ENCODE results near the gene ZNF333. TPM values are rescaled to one million over a fixed set of nuclear protein-coding genes. Genes with fewer than 3 reads are reported as not detected.
"Not testable (repeated sequence)": the region's sequence is repeated elsewhere in the genome, so short reads cannot be mapped to it uniquely, and the experiment has no call there.

The ZNF333 gene
- polyA plus RNA-seq, 3 donors, result 17.4 to 29.8 (median 18.2) TPM

- peak in 1 of 11 donors; percentile 8 for DNase-seq (ENCODE audit: extremely low read depth in 1 of 11, low read depth in 9 of 11, low spot score in 4 of 11)
These were observed 69.0 kb downstream of the ZNF333 start for GRCh38 chr19:14758816-14759215.

- no peak for DNase-seq (ENCODE audit: extremely low read depth in 1 of 11, low read depth in 9 of 11, low spot score in 4 of 11)
These were observed 71.8 kb downstream of the ZNF333 start for GRCh38 chr19:14761607-14762006.

- no peak for DNase-seq (ENCODE audit: extremely low read depth in 1 of 11, low read depth in 9 of 11, low spot score in 4 of 11)
These were observed 72.3 kb downstream of the ZNF333 start for GRCh38 chr19:14762111-14762510.

GRCh38 chr19:14763497-14764145 is 73.8 kb downstream of the ZNF333 start:
- DNase-seq (ENCODE audit: extremely low read depth in 1 of 11, low read depth in 9 of 11, low spot score in 4 of 11), result no peak

GRCh38 chr19:14764401-14764800 is 74.6 kb downstream of the ZNF333 start:
- DNase-seq (ENCODE audit: extremely low read depth in 1 of 11, low read depth in 9 of 11, low spot score in 4 of 11), result no peak

- DNase-seq (ENCODE audit: extremely low read depth in 1 of 11, low read depth in 9 of 11, low spot score in 4 of 11), result not testable (repeated sequence)
These were observed 75.6 kb downstream of the ZNF333 start for GRCh38 chr19:14765403-14765802.

- DNase-seq (ENCODE audit: extremely low read depth in 1 of 11, low read depth in 9 of 11, low spot score in 4 of 11), result not testable (repeated sequence)
These were observed 76.0 kb downstream of the ZNF333 start for GRCh38 chr19:14765841-14766240.

GRCh38 chr19:14767466-14767971 is 77.7 kb downstream of the ZNF333 start:
- no peak for DNase-seq (ENCODE audit: extremely low read depth in 1 of 11, low read depth in 9 of 11, low spot score in 4 of 11)

GRCh38 chr19:14768001-14768400 is 78.2 kb downstream of the ZNF333 start:
- no peak for DNase-seq (ENCODE audit: extremely low read depth in 1 of 11, low read depth in 9 of 11, low spot score in 4 of 11)

- no peak for DNase-seq (ENCODE audit: extremely low read depth in 1 of 11, low read depth in 9 of 11, low spot score in 4 of 11)
These were observed 79.4 kb downstream of the ZNF333 start for GRCh38 chr19:14769201-14769600.

GRCh38 chr19:14770136-14770535 is 80.3 kb downstream of the ZNF333 start:
- DNase-seq (ENCODE audit: extremely low read depth in 1 of 11, low read depth in 9 of 11, low spot score in 4 of 11), result no peak

GRCh38 chr19:14770944-14771839 is 81.3 kb downstream of the ZNF333 start:
- no peak for DNase-seq (ENCODE audit: extremely low read depth in 1 of 11, low read depth in 9 of 11, low spot score in 4 of 11)

- no peak for DNase-seq (ENCODE audit: extremely low read depth in 1 of 11, low read depth in 9 of 11, low spot score in 4 of 11)
These were observed 82.6 kb downstream of the ZNF333 start for GRCh38 chr19:14772467-14772866.

- no peak for DNase-seq (ENCODE audit: extremely low read depth in 1 of 11, low read depth in 9 of 11, low spot score in 4 of 11)
These were observed 83.1 kb downstream of the ZNF333 start for GRCh38 chr19:14772995-14773394.

GRCh38 chr19:14773722-14774121 is 83.9 kb downstream of the ZNF333 start:
- not testable (repeated sequence) for DNase-seq (ENCODE audit: extremely low read depth in 1 of 11, low read depth in 9 of 11, low spot score in 4 of 11)

GRCh38 chr19:14774373-14774772 is 84.5 kb downstream of the ZNF333 start:
- no peak for DNase-seq (ENCODE audit: extremely low read depth in 1 of 11, low read depth in 9 of 11, low spot score in 4 of 11)

- DNase-seq (ENCODE audit: extremely low read depth in 1 of 11, low read depth in 9 of 11, low spot score in 4 of 11), result not testable (repeated sequence)
These were observed 85.5 kb downstream of the ZNF333 start for GRCh38 chr19:14775326-14775725.

- no peak for DNase-seq (ENCODE audit: extremely low read depth in 1 of 11, low read depth in 9 of 11, low spot score in 4 of 11)
These were observed 86.2 kb downstream of the ZNF333 start for GRCh38 chr19:14775869-14776586.

- not testable (repeated sequence) for DNase-seq (ENCODE audit: extremely low read depth in 1 of 11, low read depth in 9 of 11, low spot score in 4 of 11)
These were observed 87.8 kb downstream of the ZNF333 start for GRCh38 chr19:14777645-14778044.
